K562 (cell line): Measurements from ENCODE around the gene DDX55. TPM values are rescaled to one million over a fixed set of nuclear protein-coding genes. Genes with fewer than 3 reads are reported as not detected.

Experiments
- ADNP ChIP-seq: fragments of 200-800 bp; sonication (Bioruptor generic); IDR thresholded peaks from 2 replicates; pipeline ENCODE4 v1.6.1; 2016; ENCODE audit warnings: missing genetic modification characterization, missing compliant biosample characterization
- BACH1 ChIP-seq: fragments of 200-800 bp; sonication (Bioruptor generic); IDR thresholded peaks from 2 replicates; pipeline ENCODE4 v1.6.1; 2016; ENCODE audit warnings: missing genetic modification characterization, missing compliant biosample characterization
- BCL6 ChIP-seq: fragments of 250-450 bp; sonication (Bioruptor Pico); IDR thresholded peaks from 2 replicates; pipeline ENCODE4 v1.4.0; 2020
- CBFB ChIP-seq: sonication (generic); formaldehyde crosslinking; IDR thresholded peaks from 2 replicates; pipeline ENCODE4 v1.4.0; 2020; ENCODE audit warnings: mild to moderate bottlenecking, missing genetic modification reagents
- KLF10 ChIP-seq: fragments of 250-450 bp; sonication (Bioruptor Pico); IDR thresholded peaks from 2 replicates; pipeline ENCODE4 v1.6.1; 2021; ENCODE audit warnings: matching md5 sums
- NFE2 ChIP-seq: IDR thresholded peaks from 2 replicates; pipeline ENCODE4 v1.6.1; 2014; ENCODE audit warnings: antibody characterized with exemption, low read depth
- NR2F6 ChIP-seq: fragments of 450-650 bp; formaldehyde crosslinking; IDR thresholded peaks from 2 replicates; pipeline ENCODE4 v1.4.0; 2020; ENCODE audit warnings: mild to moderate bottlenecking
- POLR2AphosphoS2 ChIP-seq: IDR thresholded peaks from 2 replicates; pipeline ENCODE4 v1.6.1; 2012; ENCODE audit warnings: low read length, improper control_type of control experiment
- POLR2AphosphoS5 ChIP-seq: IDR thresholded peaks from 2 replicates; pipeline ENCODE4 v1.6.1; 2011; ENCODE audit warnings: mild to moderate bottlenecking, low read depth, low read length, moderate library complexity; ENCODE audit not compliant: control insufficient read depth, insufficient read depth
- PPARD ChIP-seq: fragments of 250-450 bp; sonication (Bioruptor Pico); IDR thresholded peaks from 2 replicates; pipeline ENCODE4 v1.8.0; 2022; ENCODE audit warnings: inconsistent platforms, mild to moderate bottlenecking, moderate library complexity
- RBM39 ChIP-seq: fragments of 200-400 bp; formaldehyde crosslinking; optimal IDR thresholded peaks from 2 replicates; pipeline ENCODE3; 2018; ENCODE audit warnings: low read depth, low read length
- SAFB ChIP-seq: fragments of 200-400 bp; formaldehyde crosslinking; IDR thresholded peaks from 2 replicates; pipeline ENCODE4 v1.6.1; 2017; ENCODE audit warnings: low read depth, low read length, borderline replicate concordance
- STAG1 ChIP-seq: sonication (generic); formaldehyde crosslinking; IDR thresholded peaks from 2 replicates; pipeline ENCODE4 v1.5.0; 2020; ENCODE audit warnings: missing genetic modification reagents, borderline replicate concordance
- ZBTB17 ChIP-seq: fragments of 450-650 bp; formaldehyde crosslinking; IDR thresholded peaks from 2 replicates; pipeline ENCODE4 v1.4.0; 2020; ENCODE audit warnings: mild to moderate bottlenecking
- ZNF551 ChIP-seq: fragments of 250-450 bp; sonication (Bioruptor Pico); IDR thresholded peaks from 2 replicates; pipeline ENCODE4 v1.5.0; 2021; ENCODE audit warnings: mild to moderate bottlenecking, moderate library complexity
- ZNF785 ChIP-seq: fragments of 250-450 bp; sonication (Bioruptor Pico); IDR thresholded peaks from 2 replicates; pipeline ENCODE4 v1.4.0; 2020; ENCODE audit warnings: mild to moderate bottlenecking
- polyA plus RNA-seq, 8 experiments: library from polyadenylated mRNA; depleted of rRNA in 4 of 8; stranded (reverse) in 5 of 8; unstranded in 3 of 8; fragments of >200 nt; fragmentation: Nextera tagmentation in 2 of 8; fragmentation: Illumina TruSeq in 1 of 8; extraction: Ambion mirVana in 2 of 8; extraction: Trizol in 1 of 8; gene quantifications; 2 replicates each; pipeline versions ENCODE4 v1.2.1 to v1.2.3, GENCODE V29; 2011 to 2014; ENCODE audit warnings: inconsistent platforms in 1 of 8, missing spikeins in 1 of 8
- total RNA-seq, 7 experiments: library from RNA; depleted of rRNA in 6 of 7; stranded (reverse); fragments of >200 nt in 6 of 7; fragmentation: Illumina TruSeq in 2 of 7; extraction: Trizol in 2 of 7; gene quantifications; 2 replicates each; pipeline versions ENCODE4 v1.2.1 to v1.2.3, GENCODE V29; 2011 to 2021; ENCODE audit warnings: low replicate concordance in 1 of 7
- TF ChIP-seq, protein P1 (sequence below): IDR thresholded peaks from 3 replicates; pipeline ENCODE4 v1.6.1; 2011; ENCODE audit warnings: borderline replicate concordance, mild to moderate bottlenecking, moderate library complexity; ENCODE audit not compliant: insufficient read length; ENCODE audit errors: extremely low read depth
- TF ChIP-seq, protein P2 (sequence below): fragments of 450-650 bp; conservative IDR thresholded peaks from 2 replicates; pipeline ENCODE4 v1.6.1; 2016; ENCODE audit warnings: missing genetic modification characterization, low read depth, mild to moderate bottlenecking, control low read depth, missing compliant biosample characterization

The DDX55 gene
- total and polyA plus RNA-seq, 9 of the 15 experiments (the other 6 are each of a cell fraction or from before 2014, with no cell fraction given) = 10.6 to 71.0 (median 60.9) TPM

DNA sequence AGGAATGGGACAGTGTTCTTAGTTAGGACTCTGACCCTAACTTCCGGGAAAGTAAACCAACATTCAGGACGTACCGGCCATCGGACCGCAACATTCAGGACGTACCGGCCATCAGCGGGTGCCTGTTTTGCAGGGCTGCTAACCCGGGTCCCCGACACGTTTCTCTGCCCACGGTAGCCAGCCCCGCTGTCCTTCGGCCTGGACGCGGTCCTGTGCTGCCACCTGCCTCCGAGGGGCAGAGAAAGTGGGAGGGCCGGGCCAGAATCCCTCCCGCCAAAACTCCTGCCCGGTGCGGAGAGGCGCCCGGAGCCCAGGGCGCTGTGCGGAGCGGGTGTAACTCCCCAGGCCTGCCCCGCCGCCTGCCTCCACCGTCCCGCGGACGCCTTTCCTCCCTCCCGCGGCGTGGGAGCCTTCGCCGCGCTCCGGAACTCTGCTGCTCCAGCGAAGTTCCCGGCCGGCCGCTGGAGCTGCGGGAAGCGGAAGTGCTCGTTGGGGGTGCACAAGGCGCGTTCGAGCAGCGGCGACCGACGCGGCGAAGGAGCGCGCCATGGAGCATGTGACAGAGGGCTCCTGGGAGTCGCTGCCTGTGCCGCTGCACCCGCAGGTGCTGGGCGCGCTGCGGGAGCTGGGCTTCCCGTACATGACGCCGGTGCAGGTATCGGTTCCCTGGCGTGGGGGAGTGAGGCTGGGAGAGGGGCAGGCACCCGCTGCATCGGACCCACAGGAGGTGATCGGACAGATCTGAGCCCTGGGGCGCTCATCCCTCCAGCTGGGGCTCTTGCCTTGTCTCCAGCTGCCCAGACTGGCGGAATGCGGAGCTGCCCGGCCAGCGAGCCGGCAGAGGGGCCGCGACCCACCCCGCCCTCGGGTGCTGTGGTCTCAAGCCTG lies at the start of gene DDX55 (continued):
- TF ChIP-seq POLR2AphosphoS5 (peak; percentile 87), ZBTB17 (CRISPR knock-in tag) (peak; percentile 72; the same call in 1 of the 2 replicates), ADNP (no peak), CBFB (CRISPR knock-in tag) (peak; percentile 30; the same call in 1 of the 2 replicates), KLF10 (no peak), ZNF551 (no peak), BACH1 (tag) (no peak), STAG1 (CRISPR knock-in tag) (peak; percentile 79; the same call in 1 of the 2 replicates), ZNF785 (CRISPR knock-in tag) (no peak), BCL6 (CRISPR knock-in tag) (no peak), NFE2 (peak; percentile 10; the same call in 1 of the 2 replicates), POLR2AphosphoS2 (no peak), RBM39 (no peak), PPARD (CRISPR knock-in tag) (no peak), NR2F6 (CRISPR knock-in tag) (0 out of 2 replicates have a peak, but pooled peaks have one; percentile 66), SAFB (peak; percentile 92)
- TF ChIP-seq, protein P1, sequence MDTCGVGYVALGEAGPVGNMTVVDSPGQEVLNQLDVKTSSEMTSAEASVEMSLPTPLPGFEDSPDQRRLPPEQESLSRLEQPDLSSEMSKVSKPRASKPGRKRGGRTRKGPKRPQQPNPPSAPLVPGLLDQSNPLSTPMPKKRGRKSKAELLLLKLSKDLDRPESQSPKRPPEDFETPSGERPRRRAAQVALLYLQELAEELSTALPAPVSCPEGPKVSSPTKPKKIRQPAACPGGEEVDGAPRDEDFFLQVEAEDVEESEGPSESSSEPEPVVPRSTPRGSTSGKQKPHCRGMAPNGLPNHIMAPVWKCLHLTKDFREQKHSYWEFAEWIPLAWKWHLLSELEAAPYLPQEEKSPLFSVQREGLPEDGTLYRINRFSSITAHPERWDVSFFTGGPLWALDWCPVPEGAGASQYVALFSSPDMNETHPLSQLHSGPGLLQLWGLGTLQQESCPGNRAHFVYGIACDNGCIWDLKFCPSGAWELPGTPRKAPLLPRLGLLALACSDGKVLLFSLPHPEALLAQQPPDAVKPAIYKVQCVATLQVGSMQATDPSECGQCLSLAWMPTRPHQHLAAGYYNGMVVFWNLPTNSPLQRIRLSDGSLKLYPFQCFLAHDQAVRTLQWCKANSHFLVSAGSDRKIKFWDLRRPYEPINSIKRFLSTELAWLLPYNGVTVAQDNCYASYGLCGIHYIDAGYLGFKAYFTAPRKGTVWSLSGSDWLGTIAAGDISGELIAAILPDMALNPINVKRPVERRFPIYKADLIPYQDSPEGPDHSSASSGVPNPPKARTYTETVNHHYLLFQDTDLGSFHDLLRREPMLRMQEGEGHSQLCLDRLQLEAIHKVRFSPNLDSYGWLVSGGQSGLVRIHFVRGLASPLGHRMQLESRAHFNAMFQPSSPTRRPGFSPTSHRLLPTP = no peak
- TF ChIP-seq, protein P2, sequence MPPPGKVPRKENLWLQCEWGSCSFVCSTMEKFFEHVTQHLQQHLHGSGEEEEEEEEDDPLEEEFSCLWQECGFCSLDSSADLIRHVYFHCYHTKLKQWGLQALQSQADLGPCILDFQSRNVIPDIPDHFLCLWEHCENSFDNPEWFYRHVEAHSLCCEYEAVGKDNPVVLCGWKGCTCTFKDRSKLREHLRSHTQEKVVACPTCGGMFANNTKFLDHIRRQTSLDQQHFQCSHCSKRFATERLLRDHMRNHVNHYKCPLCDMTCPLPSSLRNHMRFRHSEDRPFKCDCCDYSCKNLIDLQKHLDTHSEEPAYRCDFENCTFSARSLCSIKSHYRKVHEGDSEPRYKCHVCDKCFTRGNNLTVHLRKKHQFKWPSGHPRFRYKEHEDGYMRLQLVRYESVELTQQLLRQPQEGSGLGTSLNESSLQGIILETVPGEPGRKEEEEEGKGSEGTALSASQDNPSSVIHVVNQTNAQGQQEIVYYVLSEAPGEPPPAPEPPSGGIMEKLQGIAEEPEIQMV (tag) = no peak
